Measurements from ENCODE around the gene TRAF3. TPM values are rescaled to one million over a fixed set of nuclear protein-coding genes. Genes with fewer than 3 reads are reported as not detected.
A peak's percentile ranks its signal among the peaks of the same experiment; 100 is the strongest.

The TRAF3 gene
- total RNA-seq, 2 donors from 2014 or later: 20.8 to 26.0 TPM

DNA sequence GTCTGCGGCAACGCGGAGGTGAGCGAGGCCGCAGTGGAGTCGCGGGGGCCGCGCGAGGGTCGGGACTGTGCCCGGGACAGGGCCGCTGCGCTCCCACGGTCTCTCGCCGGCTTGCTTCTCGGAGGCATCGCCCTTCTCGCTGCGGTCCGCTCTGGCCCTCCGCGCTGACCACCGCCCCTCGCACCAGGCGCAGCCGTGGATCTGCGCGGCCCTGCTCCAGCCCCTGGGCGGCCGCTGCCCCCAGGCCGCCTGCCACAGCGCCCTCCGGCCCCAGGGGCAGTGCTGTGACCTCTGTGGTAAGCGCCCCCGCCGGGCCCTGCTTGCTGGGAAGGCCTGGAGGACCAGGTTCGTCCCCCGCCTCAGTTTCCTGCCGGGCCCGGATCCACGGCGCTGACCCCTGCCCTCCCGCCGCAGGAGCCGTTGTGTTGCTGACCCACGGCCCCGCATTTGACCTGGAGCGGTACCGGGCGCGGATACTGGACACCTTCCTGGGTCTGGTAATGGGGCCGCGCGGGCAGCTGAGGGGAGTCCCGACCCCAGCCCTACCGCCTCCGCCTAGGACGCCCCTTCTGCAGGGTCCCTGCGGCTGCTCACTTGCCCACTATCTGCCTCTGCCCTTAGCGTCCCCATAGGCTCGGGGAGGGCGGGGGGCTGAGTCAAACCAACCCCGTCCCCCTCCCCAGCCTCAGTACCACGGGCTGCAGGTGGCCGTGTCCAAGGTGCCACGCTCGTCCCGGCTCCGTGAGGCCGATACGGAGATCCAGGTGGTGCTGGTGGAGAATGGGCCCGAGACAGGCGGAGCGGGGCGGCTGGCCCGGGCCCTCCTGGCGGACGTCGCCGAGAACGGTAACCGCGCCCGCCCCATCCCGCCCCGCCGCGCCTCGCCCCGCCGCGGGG lies 152.2 kb downstream of the TRAF3 start:
- intact Hi-C loops (cut with DNase I): no loop called here
- Histone ChIP-seq H3K36me3 (no peaks in the 10 kb centered on the region), H3K27me3 (peaks cover 16% of the 10 kb centered on the region), H3K9ac (ENCODE audit: low read depth in 2 of 2, low read length in 2 of 2) (peak overlapping the region; percentile 89 to 91), H3K4me1 (peaks cover 14% of the 10 kb centered on the region), H3K4me3 (peak overlapping the region; percentile 60), H3K27ac (peak overlapping the region; percentile 95), H3K9me3 (no peaks in the 10 kb centered on the region)
- TF ChIP-seq, protein P1, sequence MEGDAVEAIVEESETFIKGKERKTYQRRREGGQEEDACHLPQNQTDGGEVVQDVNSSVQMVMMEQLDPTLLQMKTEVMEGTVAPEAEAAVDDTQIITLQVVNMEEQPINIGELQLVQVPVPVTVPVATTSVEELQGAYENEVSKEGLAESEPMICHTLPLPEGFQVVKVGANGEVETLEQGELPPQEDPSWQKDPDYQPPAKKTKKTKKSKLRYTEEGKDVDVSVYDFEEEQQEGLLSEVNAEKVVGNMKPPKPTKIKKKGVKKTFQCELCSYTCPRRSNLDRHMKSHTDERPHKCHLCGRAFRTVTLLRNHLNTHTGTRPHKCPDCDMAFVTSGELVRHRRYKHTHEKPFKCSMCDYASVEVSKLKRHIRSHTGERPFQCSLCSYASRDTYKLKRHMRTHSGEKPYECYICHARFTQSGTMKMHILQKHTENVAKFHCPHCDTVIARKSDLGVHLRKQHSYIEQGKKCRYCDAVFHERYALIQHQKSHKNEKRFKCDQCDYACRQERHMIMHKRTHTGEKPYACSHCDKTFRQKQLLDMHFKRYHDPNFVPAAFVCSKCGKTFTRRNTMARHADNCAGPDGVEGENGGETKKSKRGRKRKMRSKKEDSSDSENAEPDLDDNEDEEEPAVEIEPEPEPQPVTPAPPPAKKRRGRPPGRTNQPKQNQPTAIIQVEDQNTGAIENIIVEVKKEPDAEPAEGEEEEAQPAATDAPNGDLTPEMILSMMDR (IDR thresholded peaks at IDR 0.05): no peak
- DNase-seq: no peak

DNA sequence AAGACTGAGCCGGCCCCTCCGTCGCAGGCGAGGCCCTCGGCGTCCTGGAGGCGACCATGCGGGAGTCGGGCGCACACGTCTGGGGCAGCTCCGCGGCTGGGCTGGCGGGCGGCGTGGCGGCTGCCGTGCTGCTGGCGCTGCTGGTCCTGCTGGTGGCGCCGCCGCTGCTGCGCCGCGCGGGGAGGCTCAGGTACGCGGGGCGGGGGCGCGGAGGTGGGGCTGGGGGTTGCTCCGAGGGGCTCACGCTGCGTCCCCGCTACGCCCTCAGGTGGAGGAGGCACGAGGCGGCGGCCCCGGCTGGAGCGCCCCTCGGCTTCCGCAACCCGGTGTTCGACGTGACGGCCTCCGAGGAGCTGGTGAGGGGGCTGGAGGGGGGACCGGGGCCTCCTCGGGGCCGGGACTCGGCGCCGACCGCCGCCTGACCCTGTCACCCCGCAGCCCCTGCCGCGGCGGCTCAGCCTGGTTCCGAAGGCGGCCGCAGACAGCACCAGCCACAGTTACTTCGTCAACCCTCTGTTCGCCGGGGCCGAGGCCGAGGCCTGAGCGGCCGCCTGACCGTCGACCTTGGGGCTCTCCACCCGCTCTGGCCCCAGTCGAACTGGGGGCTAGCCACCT lies 153.0 kb downstream of the TRAF3 start:
- Histone ChIP-seq H3K36me3 (no peaks in the 10 kb centered on the region), H3K9me3 (no peaks in the 10 kb centered on the region), H3K4me3 (peak overlapping the region; percentile 60), H3K27ac (peak overlapping the region; percentile 95), H3K9ac (ENCODE audit: low read depth in 2 of 2, low read length in 2 of 2) (peak overlapping the region in 1 of 2 donors; percentile 89), H3K27me3 (peaks cover 16% of the 10 kb centered on the region), H3K4me1 (peaks cover 14% of the 10 kb centered on the region)
- intact Hi-C loops (cut with DNase I): no loop called here
- TF ChIP-seq, protein P1 (IDR thresholded peaks at IDR 0.05): no peak
- DNase-seq: no peak

DNA sequence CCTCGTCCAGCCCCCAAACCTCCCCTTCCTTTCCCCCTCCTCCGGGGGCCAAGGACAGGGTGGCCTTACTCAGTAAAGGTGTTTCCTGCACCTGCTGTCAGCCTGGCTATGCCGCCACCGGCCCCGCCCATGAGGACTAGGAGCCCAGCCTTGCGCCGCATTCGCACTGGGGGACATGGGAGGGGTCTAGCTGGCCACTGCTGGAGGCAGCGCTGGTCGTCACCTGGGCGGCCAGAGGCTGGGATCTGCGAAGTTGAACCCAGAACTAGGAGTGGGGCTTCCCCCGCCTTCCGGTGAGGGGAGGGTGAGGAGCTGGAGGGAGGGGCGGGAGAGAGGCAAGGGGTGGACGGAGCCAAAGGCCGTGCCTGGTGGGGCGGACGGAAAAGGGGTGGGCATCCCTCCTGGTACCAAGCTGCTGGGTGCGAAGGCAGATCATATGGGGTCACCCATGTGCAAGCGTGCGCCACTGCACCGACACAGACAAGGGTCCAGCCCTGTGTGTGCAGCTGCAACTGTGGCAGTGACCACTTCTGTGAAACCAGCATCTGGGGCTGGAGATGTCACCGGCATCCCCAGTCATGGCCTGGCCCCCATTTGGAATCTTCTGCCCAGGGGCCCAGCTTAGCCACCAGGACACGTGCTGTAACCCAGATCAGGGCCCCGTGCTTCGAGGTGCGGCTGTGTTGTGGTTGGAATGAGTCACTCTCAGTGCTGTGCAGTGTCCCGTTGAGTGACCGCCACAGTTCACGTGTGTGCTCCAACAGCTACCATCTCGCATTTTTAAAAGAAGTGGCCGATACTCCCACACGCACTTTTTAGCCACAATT lies 153.7 kb downstream of the TRAF3 start:
- TF ChIP-seq, protein P1 (IDR thresholded peaks at IDR 0.05): no peak
- Histone ChIP-seq H3K9ac (ENCODE audit: low read depth in 2 of 2, low read length in 2 of 2) (peak overlapping the region; percentile 12 to 66), H3K9me3 (no peaks in the 10 kb centered on the region), H3K36me3 (no peaks in the 10 kb centered on the region), H3K27me3 (peaks cover 16% of the 10 kb centered on the region), H3K4me3 (peak overlapping the region; percentile 60), H3K27ac (peak overlapping the region; percentile 95), H3K4me1 (peaks cover 14% of the 10 kb centered on the region)
- peak; percentile 59 for DNase-seq
- intact Hi-C loops (cut with DNase I): no loop called here

DNA sequence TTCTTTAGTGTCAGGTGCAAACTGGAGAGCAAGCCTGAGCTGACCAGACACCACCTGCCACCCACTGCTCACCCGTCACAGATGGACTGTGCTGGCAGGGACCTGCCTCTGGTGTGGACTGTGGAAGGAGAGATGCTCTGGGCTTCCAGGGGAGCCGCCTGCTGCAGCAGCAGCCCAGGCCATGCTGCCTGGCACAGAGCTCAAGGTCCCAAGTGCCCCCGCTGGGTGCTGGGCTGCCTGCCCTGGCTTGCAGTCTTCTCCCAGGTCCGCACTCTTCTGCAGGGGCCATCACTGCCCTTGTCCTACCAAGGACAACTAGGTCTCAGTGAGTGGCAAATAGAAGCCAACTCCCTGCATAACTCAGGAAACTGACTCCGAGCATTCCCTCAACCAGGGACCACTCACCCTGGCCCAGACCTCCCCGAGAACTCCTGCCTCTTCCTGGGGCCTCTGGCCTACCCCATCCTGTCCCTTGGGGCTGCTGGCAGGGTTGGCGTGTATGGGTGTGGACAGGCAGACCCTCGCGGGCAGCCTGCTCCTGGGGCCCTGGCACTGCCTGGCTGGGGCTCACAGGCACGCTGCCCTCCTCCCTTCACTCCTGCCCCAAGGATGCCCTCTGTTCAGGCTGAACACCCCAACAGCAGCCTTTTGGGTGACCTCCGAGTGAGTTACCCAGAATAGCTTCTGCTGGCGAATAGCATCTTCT lies 154.5 kb downstream of the TRAF3 start:
- no peak for DNase-seq
- intact Hi-C loops (cut with DNase I): no loop called here
- H3K4me1 ChIP-seq: peaks cover 14% of the 10 kb centered on the region
- no peak overlapping the region for H3K9ac ChIP-seq (ENCODE audit: low read depth in 2 of 2, low read length in 2 of 2)
- H3K27ac ChIP-seq: no peak overlapping the region
- peaks cover 16% of the 10 kb centered on the region for H3K27me3 ChIP-seq
- TF ChIP-seq, protein P1 (IDR thresholded peaks at IDR 0.05): no peak
- no peak overlapping the region for H3K4me3 ChIP-seq
- H3K36me3 ChIP-seq: no peaks in the 10 kb centered on the region
- H3K9me3 ChIP-seq: no peaks in the 10 kb centered on the region
